HepG2 (cell line): ENCODE measurements around the gene OAS3. TPM values are rescaled to one million over a fixed set of nuclear protein-coding genes. Genes with fewer than 3 reads are reported as not detected.
A peak's percentile ranks its signal among the peaks of the same experiment; 100 is the strongest.

Experiments
- ATAC-seq: fragments of 200-7000 bp; cut with Tn5 transposase; 3 replicates; pipeline ENCODE4 v1.9.1; 2020; ENCODE audit warnings: mild to moderate bottlenecking, moderate library complexity
- BruUV-seq: library from RNA; stranded (reverse); fragments of 400-500 nt; replicated peaks from 2 replicates; lab custom pipeline; 2021; lab: Mats Ljungman, UMichigan
- CTCF ChIA-PET: fragments of 300-600 bp; formaldehyde crosslinking; extraction: SDS; loops from one replicate; lab custom pipeline; 2021; ENCODE audit warnings: low total read pairs, inconsistent platforms, low intra/inter-chr PET ratio; lab: Yijun Ruan, JAX
- POLR2A ChIA-PET: fragments of 350-600 bp; sonication (Branson Sonifier 250); formaldehyde crosslinking; loops from one replicate; lab custom pipeline; 2020; ENCODE audit warnings: antibody characterized with exemption, inconsistent platforms; lab: Yijun Ruan, JAX
- DNase-seq: peaks from one replicate; pipeline ENCODE4 v3.0.0-alpha.2; 2015; ENCODE audit warnings: low spot score
- FAIRE-seq: peaks from 3 replicates; lab custom pipeline; 2011; peaks lifted over from hg19 to GRCh38; lab: Jason Lieb, UNC
- H2AFZ ChIP-seq: one replicate; pipeline ENCODE4 v1.6.1; 2011; ENCODE audit warnings: low read length, inconsistent platforms
- H3K27ac ChIP-seq: fragments of 300-600 bp; 3 replicates; pipeline ENCODE4 v1.8.0; 2011; ENCODE audit warnings: mixed run types, mild to moderate bottlenecking, mixed read lengths, low read length, inconsistent platforms; ENCODE audit not compliant: insufficient read depth; ENCODE audit errors: extremely low read length
- H3K27me3 ChIP-seq, 2 experiments: fragments of 200-600 bp in 1 of 2; 2 replicates in 1 of 2; 3 replicates in 1 of 2; pipeline versions ENCODE4 v1.6.0 to v1.8.0; 2011; ENCODE audit warnings: low read length in 2 of 2, mild to moderate bottlenecking in 2 of 2, moderate library complexity in 2 of 2, inconsistent platforms in 1 of 2; ENCODE audit not compliant: insufficient read depth in 2 of 2, control insufficient read depth in 1 of 2
- H3K36me3 ChIP-seq, 2 experiments: fragments of 200-600 bp in 1 of 2; replicated peaks in 1 of 2; 2 replicates in 1 of 2; 3 replicates in 1 of 2; pipeline versions ENCODE4 v1.5.1 to v1.8.0; 2011; ENCODE audit warnings: low read length in 2 of 2, inconsistent platforms in 1 of 2; ENCODE audit not compliant: insufficient read depth in 2 of 2, control insufficient read depth in 1 of 2
- H3K4me1 ChIP-seq: 2 replicates; pipeline ENCODE4 v1.5.1; 2012; ENCODE audit warnings: low read length, inconsistent platforms; ENCODE audit not compliant: insufficient read depth
- H3K4me2 ChIP-seq: 2 replicates; pipeline ENCODE4 v1.6.0; 2011; ENCODE audit warnings: low read depth, low read length, inconsistent platforms
- H3K4me3 ChIP-seq, 3 experiments: fragments of 200-600 bp in 1 of 3; sonication (generic), shearing (Covaris generic) in 1 of 3; replicated peaks in 1 of 3; 2 replicates each; pipeline ENCODE4 v1.5.1; 2011 to 2016; ENCODE audit warnings: low read length in 3 of 3, inconsistent platforms in 2 of 3, low read depth in 2 of 3, mild to moderate bottlenecking in 2 of 3, control low read depth in 1 of 3, mixed read lengths in 1 of 3; ENCODE audit not compliant: insufficient read depth in 1 of 3
- H3K79me2 ChIP-seq: one replicate; pipeline ENCODE4 v1.6.1; 2011; ENCODE audit warnings: low read length, inconsistent platforms; ENCODE audit not compliant: insufficient read depth
- H3K9ac ChIP-seq: 2 replicates; pipeline ENCODE4 v1.6.0; 2011; ENCODE audit warnings: mild to moderate bottlenecking, low read depth, low read length, inconsistent platforms; ENCODE audit not compliant: insufficient read depth
- H3K9me3 ChIP-seq: 2 replicates; pipeline ENCODE4 v1.5.1; 2012; ENCODE audit warnings: mild to moderate bottlenecking, low read length
- H4K20me1 ChIP-seq: 2 replicates; pipeline ENCODE4 v1.6.0; 2011; ENCODE audit warnings: inconsistent platforms, mild to moderate bottlenecking, low read length, moderate library complexity; ENCODE audit not compliant: insufficient read depth
- DPF2 ChIP-seq: sonication (generic); formaldehyde crosslinking; IDR thresholded peaks from 2 replicates; pipeline ENCODE4 v1.4.0; 2020; ENCODE audit warnings: mild to moderate bottlenecking, low read depth, missing genetic modification reagents, borderline replicate concordance
- E2F1 ChIP-seq: sonication (generic); formaldehyde crosslinking; IDR thresholded peaks from 2 replicates; pipeline ENCODE4 v1.5.0; 2020; ENCODE audit warnings: missing genetic modification reagents
- HOMEZ ChIP-seq: IDR thresholded peaks from 2 replicates; pipeline ENCODE4 v1.6.1; 2016; ENCODE audit warnings: low read depth
- KMT2A ChIP-seq: sonication (generic); formaldehyde crosslinking; IDR thresholded peaks from 2 replicates; pipeline ENCODE4 v1.4.0; 2020; ENCODE audit warnings: missing genetic modification reagents
- MAFF ChIP-seq: IDR thresholded peaks from 2 replicates; pipeline ENCODE4 v1.6.1; 2011; ENCODE audit warnings: low read depth, low read length, improper control_type of control experiment
- MAFK ChIP-seq, 2 experiments: IDR thresholded peaks in 1 of 2; conservative IDR thresholded peaks in 1 of 2; 2 replicates each; pipeline ENCODE4 v1.6.1; 2011; ENCODE audit warnings: improper control_type of control experiment in 2 of 2, low read length in 2 of 2
- MTA3 ChIP-seq: sonication (generic); formaldehyde crosslinking; IDR thresholded peaks from 2 replicates; pipeline ENCODE4 v1.4.0; 2020; ENCODE audit warnings: missing genetic modification reagents
- ZBTB34 ChIP-seq: sonication (generic); formaldehyde crosslinking; IDR thresholded peaks from 2 replicates; pipeline ENCODE4 v1.8.0; 2022; ENCODE audit warnings: mild to moderate bottlenecking, missing genetic modification reagents
- ZBTB37 ChIP-seq: sonication (generic); formaldehyde crosslinking; IDR thresholded peaks from 2 replicates; pipeline ENCODE4 v1.4.0; 2020; ENCODE audit warnings: mild to moderate bottlenecking, missing genetic modification reagents
- ZFP41 ChIP-seq: sonication (generic); formaldehyde crosslinking; IDR thresholded peaks from 2 replicates; pipeline ENCODE4 v1.4.0; 2020; ENCODE audit warnings: mild to moderate bottlenecking, missing genetic modification reagents, borderline replicate concordance
- ZFY ChIP-seq: sonication (generic); formaldehyde crosslinking; IDR thresholded peaks from 2 replicates; pipeline ENCODE4 v1.4.0; 2020; ENCODE audit warnings: missing genetic modification reagents
- ZNF672 ChIP-seq: sonication (generic); formaldehyde crosslinking; IDR thresholded peaks from 2 replicates; pipeline ENCODE4 v1.8.1; 2022; ENCODE audit warnings: missing genetic modification reagents
- ZZZ3 ChIP-seq: sonication (generic); formaldehyde crosslinking; IDR thresholded peaks from 2 replicates; pipeline ENCODE4 v1.4.0; 2020; ENCODE audit warnings: missing genetic modification reagents, mild to moderate bottlenecking, borderline replicate concordance
- WGBS: methylation state at CpG from one replicate; pipeline ENCODE4 v1.1.6; 2017; ENCODE audit warnings: low lambda C conversion rate; 5-methylcytosine and 5-hydroxymethylcytosine counted together
- in situ Hi-C: cut with HindIII; loops from 2 replicates; pipeline ENCODE4 v1.10.0; 2017; ENCODE audit warnings: low pct_unique_long_range_greater_than_20kb; ENCODE audit not compliant: extremely low pct_ligation_motif_present
- intact Hi-C: fragments of 100-400 bp; cut with micrococcal nuclease; formaldehyde crosslinking; loops from one replicate; pipeline ENCODE4 v1.10.0; 2022; ENCODE audit not compliant: unreplicated experiment
- polyA plus RNA-seq, 8 experiments: library from polyadenylated mRNA; depleted of rRNA in 3 of 8; stranded (reverse) in 7 of 8; unstranded in 1 of 8; fragments of >200 nt; fragmentation: Illumina TruSeq in 4 of 8; extraction: Trizol in 4 of 8; gene quantifications; 2 replicates each; pipeline versions ENCODE4 v1.2.1 to v1.2.3, GENCODE V29; 2011 to 2016; ENCODE audit warnings: low read depth in 4 of 8, missing spikeins in 1 of 8, mixed read lengths in 1 of 8; ENCODE audit not compliant: insufficient read depth in 1 of 8
- total RNA-seq, 5 experiments: library from RNA; depleted of rRNA; stranded (reverse); fragments of >200 nt; fragmentation: Illumina TruSeq; extraction: Trizol; gene quantifications; 2 replicates each; pipeline ENCODE4 v1.2.3, GENCODE V29; 2016; ENCODE audit warnings: low read depth in 1 of 5

Gene OAS3
- total and polyA plus RNA-seq, 2 of the 13 experiments (the other 11 are each of a cell fraction or from before 2014, with no cell fraction given), result 4.8 to 10.5 TPM

- in situ Hi-C loops, result no loop called here
- intact Hi-C loops, result no loop called here
- Histone ChIP-seq H3K27me3 (no peaks in the 10 kb centered on the region), H3K4me3 (no peak overlapping the region), H3K27ac (no peak overlapping the region), H3K36me3 (no peaks in the 10 kb centered on the region), H3K79me2 (no peaks in the 10 kb centered on the region), H4K20me1 (no peaks in the 10 kb centered on the region), H3K4me1 (peaks cover 44% of the 10 kb centered on the region), H3K9me3 (no peaks in the 10 kb centered on the region; the same call in 1 of the 2 replicates), H3K4me2 (no peak overlapping the region), H2AFZ (no peak overlapping the region), H3K9ac (no peak overlapping the region)
- FAIRE-seq (no peak), DNase-seq (no peak), ATAC-seq (no peak)
- POLR2A ChIA-PET, result no interaction called here
- BruUV-seq, result no TSS peak
- TF ChIP-seq ZFY (CRISPR knock-in tag), result no peak
- peak; percentile 80 for TF ChIP-seq MAFF
- no peak for TF ChIP-seq KMT2A (CRISPR knock-in tag)
- TF ChIP-seq HOMEZ (CRISPR knock-in tag), result no peak
- no peak for TF ChIP-seq ZBTB34 (CRISPR knock-in tag)
- TF ChIP-seq E2F1 (CRISPR knock-in tag), result no peak
- TF ChIP-seq ZBTB37 (CRISPR knock-in tag), result no peak
- peak; percentile 80 to 84 for TF ChIP-seq MAFK (conservative IDR thresholded peaks at IDR 0.05 in 1 of 2, IDR thresholded peaks at IDR 0.05 in 1 of 2; ENCODE audit: low read length in 2 of 2)
- TF ChIP-seq ZNF672 (CRISPR knock-in tag), result no peak
- no peak for TF ChIP-seq ZFP41 (CRISPR knock-in tag)
- no peak for TF ChIP-seq DPF2
- no peak for TF ChIP-seq ZZZ3
- no peak for TF ChIP-seq MTA3 (CRISPR knock-in tag)
- no CpG with 5 or more reads among the region's 2 CpGs for WGBS
- CTCF ChIA-PET, result no interaction called here
Observed at GRCh38 chr12:112927925-112928324, 10.3 kb upstream of the OAS3 start.
